G401 (cell line): Measurements from ENCODE around the gene SUPV3L1. TPM values are rescaled to one million over a fixed set of nuclear protein-coding genes. Genes with fewer than 3 reads are reported as not detected.
"Not testable (repeated sequence)": the region's sequence is repeated elsewhere in the genome, so short reads cannot be mapped to it uniquely, and the experiment has no call there.

ENCODE experiments used
- DNase-seq: peaks from one replicate; pipeline ENCODE4 v3.0.0-alpha.2; 2015; ENCODE audit warnings: low spot score
- in situ Hi-C: cut with HindIII; loops from 2 replicates; pipeline ENCODE4 v1.10.0; 2016; ENCODE audit warnings: low sequenced_read_pairs, mixed read lengths
- total RNA-seq: library from RNA; depleted of rRNA; stranded (reverse); fragments of >200 nt; shearing (Covaris generic); gene quantifications from 2 replicates; pipeline ENCODE4 v1.2.3, GENCODE V29; 2014; rRNA removed

SUPV3L1 gene
- 22.2 and 47.0 TPM in 2 replicates for total RNA-seq

GRCh38 chr10:69179743-69180524 lies at the start of gene SUPV3L1:
Gene SUPV3L1 (plus strand): TSS chr10:69180234. CDS start chr10:69180292, 58 bp downstream.
- DNase-seq = peak; percentile 98
- in situ Hi-C loops = no loop called here

DNA sequence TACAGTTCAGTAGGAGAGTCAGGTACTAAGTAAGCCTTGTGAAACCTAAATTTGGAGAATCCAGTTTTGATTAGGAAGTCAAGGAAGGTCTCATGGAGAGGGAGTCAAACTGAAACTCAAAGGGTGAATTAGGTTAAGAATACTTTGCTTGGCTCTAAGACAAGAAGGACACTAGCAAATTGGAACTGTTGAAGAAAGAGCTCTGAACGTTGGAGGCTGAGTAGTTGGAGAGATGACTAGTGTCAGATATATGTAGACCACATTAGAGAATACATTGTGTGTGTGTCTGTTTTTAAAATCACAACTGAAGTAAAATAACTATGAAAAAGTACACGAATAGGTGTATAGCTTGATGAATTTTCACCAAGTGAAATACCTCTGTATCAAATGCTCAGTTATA lies 49.8 kb upstream of the SUPV3L1 start:
- no peak for DNase-seq
- in situ Hi-C loops = no loop called here

DNA sequence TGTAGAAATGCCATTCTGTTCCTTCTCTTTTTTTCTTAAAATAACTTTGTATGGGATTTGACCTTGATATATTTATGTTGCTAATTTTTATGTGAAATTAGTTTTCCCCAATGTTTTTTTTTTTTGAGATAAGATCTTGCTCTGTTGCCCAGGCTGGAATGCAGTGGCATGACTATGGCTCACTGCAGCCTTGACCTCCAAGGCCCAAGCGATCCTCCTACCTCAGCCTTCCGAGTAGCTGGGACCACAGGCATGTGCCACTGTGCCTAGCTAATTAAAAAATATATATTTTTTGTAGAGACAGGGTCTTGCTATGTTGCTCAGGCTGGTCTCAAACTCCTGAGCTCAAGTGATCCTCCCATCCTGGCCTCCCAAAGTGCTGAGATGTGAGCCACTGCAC lies 40.1 kb upstream of the SUPV3L1 start:
- in situ Hi-C loops = no loop called here
- no peak for DNase-seq

DNA sequence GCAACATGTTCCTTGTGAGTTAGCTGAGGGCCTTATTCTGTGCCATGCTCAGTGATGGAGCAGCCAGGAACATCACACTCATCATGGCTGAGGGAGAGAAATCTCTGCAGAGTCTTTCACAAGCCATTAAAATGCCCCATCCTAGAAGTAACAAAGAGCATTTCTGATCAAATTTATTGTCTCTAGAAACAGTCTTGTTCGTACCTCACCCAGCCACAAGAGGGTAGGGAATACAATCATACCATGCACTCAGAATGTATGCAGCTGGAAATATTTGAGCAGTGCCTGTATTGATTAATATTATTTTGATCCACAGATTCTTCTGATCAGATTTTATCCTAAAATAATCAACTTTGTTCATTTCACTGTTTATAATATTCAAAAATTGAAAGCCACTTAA lies 38.7 kb upstream of the SUPV3L1 start:
- no peak for DNase-seq

GRCh38 chr10:69142074-69142473 lies 38.0 kb upstream of the SUPV3L1 start:
- DNase-seq, in situ Hi-C loops: not testable (repeated sequence)

More for the DNA sequence above, 38.7 kb upstream of the SUPV3L1 start:
- in situ Hi-C loops = no loop called here

GRCh38 chr10:69142983-69143382 lies 37.1 kb upstream of the SUPV3L1 start:
- DNase-seq = no peak
- in situ Hi-C loops = no loop called here

GRCh38 chr10:69145329-69145728 lies 34.7 kb upstream of the SUPV3L1 start:
- DNase-seq = no peak
- in situ Hi-C loops = no loop called here

DNA sequence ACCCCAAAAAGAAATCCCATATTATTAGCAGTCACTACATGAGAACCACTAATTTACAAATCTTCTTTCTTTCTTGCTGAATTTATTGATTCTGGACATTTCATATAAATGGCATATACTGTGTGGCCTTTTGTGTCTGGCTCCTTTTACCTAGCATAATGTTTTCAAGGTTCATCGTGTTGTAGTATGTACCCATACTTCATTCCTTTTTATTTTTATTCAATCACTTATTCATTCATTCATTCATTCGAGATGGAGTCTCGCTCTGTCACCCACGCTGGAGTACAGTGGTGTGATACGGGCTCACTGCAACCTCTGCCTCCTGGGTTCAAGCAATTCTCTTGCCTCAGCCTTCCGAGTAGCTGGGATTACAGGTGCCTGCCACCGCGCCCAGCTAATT lies 34.2 kb upstream of the SUPV3L1 start:
- in situ Hi-C loops = no loop called here
- DNase-seq = no peak

- peak; percentile 18 for DNase-seq
- in situ Hi-C loops = no loop called here
Measured at GRCh38 chr10:69146759-69147158, 33.3 kb upstream of the SUPV3L1 start.

DNA sequence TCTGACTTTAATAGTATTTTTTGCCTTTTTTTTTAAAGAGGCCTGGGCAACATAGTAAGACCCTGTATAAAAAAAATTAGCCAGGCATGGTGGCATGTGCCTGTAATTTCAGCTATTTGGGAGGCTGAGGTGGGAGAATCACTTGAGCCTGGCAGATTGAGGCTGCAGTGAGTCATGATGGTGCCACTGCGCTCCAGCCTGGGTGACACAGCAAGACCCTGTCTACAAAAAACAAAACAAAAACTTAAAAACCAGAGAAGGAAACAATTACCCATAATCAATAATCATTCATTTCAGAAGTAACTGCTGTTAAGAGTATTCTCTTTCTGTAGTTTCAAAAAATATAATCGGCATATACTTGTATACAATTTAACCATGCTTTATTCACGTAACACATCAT lies 28.1 kb upstream of the SUPV3L1 start:
- DNase-seq = no peak
- in situ Hi-C loops = no loop called here

GRCh38 chr10:69153227-69153626 lies 26.8 kb upstream of the SUPV3L1 start:
- in situ Hi-C loops = no loop called here
- DNase-seq = no peak

GRCh38 chr10:69160809-69161241 lies 19.2 kb upstream of the SUPV3L1 start:
- in situ Hi-C loops = no loop called here
- DNase-seq = no peak

GRCh38 chr10:69168493-69168892 lies 11.5 kb upstream of the SUPV3L1 start:
- in situ Hi-C loops = no loop called here
- no peak for DNase-seq

GRCh38 chr10:69172241-69172982 lies 7.6 kb upstream of the SUPV3L1 start:
- in situ Hi-C loops = no loop called here
- no peak for DNase-seq

GRCh38 chr10:69175326-69175725 lies 4.7 kb upstream of the SUPV3L1 start:
- in situ Hi-C loops, DNase-seq: not testable (repeated sequence)

GRCh38 chr10:69176823-69177222 lies 3.2 kb upstream of the SUPV3L1 start:
- no peak for DNase-seq
- in situ Hi-C loops = no loop called here

- in situ Hi-C loops = no loop called here
- DNase-seq = no peak
Measured at GRCh38 chr10:69179089-69179742, 818 bp upstream of the SUPV3L1 start.

DNA sequence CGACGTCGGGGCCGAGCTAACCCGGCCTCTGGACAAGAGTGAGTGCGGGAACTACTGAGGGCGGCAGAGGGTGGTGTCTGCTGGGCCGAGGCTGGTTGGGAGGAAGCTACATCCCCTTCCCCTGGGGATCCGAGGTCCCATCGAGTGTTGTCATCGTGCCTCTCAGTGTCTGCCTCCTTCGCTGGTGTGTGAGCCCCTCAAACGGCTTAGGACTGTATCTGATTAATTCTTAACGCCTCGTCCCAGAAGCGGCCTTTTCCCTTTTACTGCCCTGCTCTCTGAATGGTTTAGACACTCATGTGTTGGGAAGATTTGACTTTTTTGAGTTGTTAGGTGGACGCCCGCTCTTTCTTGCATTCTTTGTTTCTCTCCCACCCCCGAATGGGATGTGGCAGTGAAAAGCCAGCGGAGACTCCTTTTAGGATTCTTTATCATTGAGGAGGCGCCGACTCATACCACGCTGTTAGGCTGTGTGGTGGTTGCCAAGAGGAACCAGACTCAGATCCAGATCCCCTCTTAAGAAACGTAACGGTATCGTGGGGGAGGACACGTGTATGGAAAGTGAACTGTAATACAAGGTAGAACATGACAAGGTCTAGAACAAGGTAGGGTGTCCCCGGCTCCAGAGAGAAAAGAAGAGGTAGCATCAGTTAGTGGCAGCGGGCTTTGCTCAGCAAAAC lies 631 bp downstream of the SUPV3L1 start:
- no peak for DNase-seq
- in situ Hi-C loops = no loop called here

DNA sequence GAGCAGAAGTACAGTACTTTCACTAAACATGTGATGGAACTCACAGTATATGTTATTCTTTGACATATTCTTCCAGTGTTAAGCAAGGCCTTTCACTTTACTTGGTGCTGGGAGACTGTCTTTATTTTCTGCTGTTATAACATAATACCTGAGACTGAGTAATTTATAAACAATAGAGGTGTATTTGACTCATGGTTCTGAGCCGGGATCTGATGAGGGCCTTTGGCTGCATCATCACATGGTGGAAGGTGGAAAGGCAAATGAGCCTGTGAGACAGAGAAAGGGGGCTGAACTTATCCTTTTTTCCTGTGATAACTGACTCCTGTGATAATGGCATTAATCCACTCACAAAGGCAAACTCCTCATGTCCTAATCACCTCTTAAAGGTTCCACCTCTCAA lies 1.4 kb downstream of the SUPV3L1 start:
- in situ Hi-C loops = no loop called here
- no peak for DNase-seq
